Upper lobe of right lung (tissue), 1 donor: ENCODE measurements around the gene AFTPH. TPM values are rescaled to one million over a fixed set of nuclear protein-coding genes. Genes with fewer than 3 reads are reported as not detected.

ENCODE experiments used
- ATAC-seq: fragments of 200-7000 bp; cut with Tn5 transposase; one replicate; pipeline ENCODE4 v1.9.1; 2020; ENCODE audit warnings: mild to moderate bottlenecking, moderate library complexity
- DNase-seq: peaks from one replicate; pipeline ENCODE4 v3.0.0-alpha.2; 2020
- H3K27ac ChIP-seq: fragments of 200-600 bp; one replicate; pipeline ENCODE4 v1.8.0; 2022
- H3K27me3 ChIP-seq: fragments of 200-600 bp; one replicate; pipeline ENCODE4 v1.8.0; 2022; ENCODE audit warnings: mild to moderate bottlenecking
- H3K36me3 ChIP-seq: fragments of 200-600 bp; one replicate; pipeline ENCODE4 v1.8.0; 2022
- H3K4me1 ChIP-seq: fragments of 200-600 bp; one replicate; pipeline ENCODE4 v1.8.0; 2022
- H3K4me3 ChIP-seq: fragments of 200-600 bp; one replicate; pipeline ENCODE4 v1.8.0; 2022; ENCODE audit warnings: mild to moderate bottlenecking
- H3K9me3 ChIP-seq: fragments of 200-600 bp; one replicate; pipeline ENCODE4 v1.8.0; 2022
- intact Hi-C: fragments of 100-400 bp; cut with DNase I; formaldehyde crosslinking; loops from one replicate; pipeline ENCODE4 v1.11.0; 2022
- total RNA-seq: library from RNA; stranded (reverse); fragmentation: NEBNext Ultra II Directional; extraction: Animal tissue kit (Norgen Biotek cat#: 25700); gene quantifications from one replicate; pipeline ENCODE4 v1.2.1, GENCODE V29; 2021
- TF ChIP-seq, protein P1 (sequence below): fragments of 200-600 bp; IDR thresholded peaks from one replicate; pipeline ENCODE4 v1.8.0; 2022; ENCODE audit warnings: antibody characterized with exemption
- donor health status: DM: no; HTN: yes; CAD: no; lungs with severe emphysema.

Gene AFTPH
- total RNA-seq, 1 donor from 2014 or later = 40.2 TPM

- Histone ChIP-seq H3K36me3 (no peaks in the 10 kb centered on the region), H3K27me3 (no peaks in the 10 kb centered on the region), H3K9me3 (no peaks in the 10 kb centered on the region), H3K4me3 (peak overlapping the region; percentile 58), H3K4me1 (peaks cover 11% of the 10 kb centered on the region), H3K27ac (peak overlapping the region; percentile 85)
- TF ChIP-seq, protein P1, sequence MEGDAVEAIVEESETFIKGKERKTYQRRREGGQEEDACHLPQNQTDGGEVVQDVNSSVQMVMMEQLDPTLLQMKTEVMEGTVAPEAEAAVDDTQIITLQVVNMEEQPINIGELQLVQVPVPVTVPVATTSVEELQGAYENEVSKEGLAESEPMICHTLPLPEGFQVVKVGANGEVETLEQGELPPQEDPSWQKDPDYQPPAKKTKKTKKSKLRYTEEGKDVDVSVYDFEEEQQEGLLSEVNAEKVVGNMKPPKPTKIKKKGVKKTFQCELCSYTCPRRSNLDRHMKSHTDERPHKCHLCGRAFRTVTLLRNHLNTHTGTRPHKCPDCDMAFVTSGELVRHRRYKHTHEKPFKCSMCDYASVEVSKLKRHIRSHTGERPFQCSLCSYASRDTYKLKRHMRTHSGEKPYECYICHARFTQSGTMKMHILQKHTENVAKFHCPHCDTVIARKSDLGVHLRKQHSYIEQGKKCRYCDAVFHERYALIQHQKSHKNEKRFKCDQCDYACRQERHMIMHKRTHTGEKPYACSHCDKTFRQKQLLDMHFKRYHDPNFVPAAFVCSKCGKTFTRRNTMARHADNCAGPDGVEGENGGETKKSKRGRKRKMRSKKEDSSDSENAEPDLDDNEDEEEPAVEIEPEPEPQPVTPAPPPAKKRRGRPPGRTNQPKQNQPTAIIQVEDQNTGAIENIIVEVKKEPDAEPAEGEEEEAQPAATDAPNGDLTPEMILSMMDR = no peak
- ATAC-seq (no peak), DNase-seq (no peak)
- intact Hi-C loops = loop anchor here (10.0 kb wide), 1 partner anchor 955 kb away; no protein-coding TSS in a partner anchor
Measured at GRCh38 chr2:64609942-64610281, 85.8 kb downstream of the AFTPH start.

- DNase-seq (no peak), ATAC-seq (no peak)
- Histone ChIP-seq H3K4me3 (no peak overlapping the region), H3K9me3 (no peaks in the 10 kb centered on the region), H3K36me3 (no peaks in the 10 kb centered on the region), H3K27ac (no peak overlapping the region), H3K4me1 (peaks cover 11% of the 10 kb centered on the region), H3K27me3 (no peaks in the 10 kb centered on the region)
- TF ChIP-seq, protein P1 = no peak
- intact Hi-C loops = no loop called here
Measured at GRCh38 chr2:64610316-64610855, 86.3 kb downstream of the AFTPH start.

DNA sequence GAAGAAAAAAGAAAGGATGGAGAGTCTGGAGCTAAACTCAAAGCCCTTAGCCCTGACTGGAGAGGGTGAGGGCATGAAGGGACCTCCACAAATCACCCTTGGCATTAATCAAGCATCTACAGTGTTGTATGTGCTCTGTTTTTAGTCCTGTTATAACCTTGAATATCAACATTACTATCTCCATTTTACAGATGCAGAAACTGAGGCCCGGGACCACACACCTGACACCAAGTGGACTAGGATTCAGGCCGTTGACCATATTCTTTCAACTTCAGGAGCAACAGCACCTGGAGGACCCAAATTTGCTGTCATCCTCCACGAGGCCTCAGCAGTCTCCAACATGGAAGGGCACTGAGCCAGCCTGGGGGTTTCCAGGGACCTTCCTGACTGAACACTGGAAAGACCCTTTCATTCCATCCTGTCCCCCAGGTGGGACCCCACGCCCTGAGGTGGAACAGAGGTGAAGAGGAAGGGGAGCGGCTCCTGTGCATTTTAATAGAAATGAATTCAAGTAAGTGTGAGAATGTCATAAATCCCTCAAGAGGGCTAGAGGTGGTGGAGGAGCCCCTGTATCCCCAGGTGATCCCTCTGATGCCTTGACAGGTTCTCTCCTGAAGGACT is 88.6 kb downstream of the AFTPH start:
- TF ChIP-seq, protein P1 = no peak
- H3K36me3 ChIP-seq = no peaks in the 10 kb centered on the region
- H3K9me3 ChIP-seq = no peaks in the 10 kb centered on the region
- H3K4me3 ChIP-seq = no peak overlapping the region
- H3K27me3 ChIP-seq = no peaks in the 10 kb centered on the region
- peaks cover 11% of the 10 kb centered on the region for H3K4me1 ChIP-seq
- H3K27ac ChIP-seq = no peak overlapping the region
- intact Hi-C loops = no loop called here
- ATAC-seq (no peak), DNase-seq (no peak)

GRCh38 chr2:64613276-64613675 is 89.1 kb downstream of the AFTPH start:
- peaks cover 6% of the 10 kb centered on the region for H3K4me1 ChIP-seq
- no peak overlapping the region for H3K4me3 ChIP-seq
- H3K9me3 ChIP-seq = no peaks in the 10 kb centered on the region
- ATAC-seq (no peak), DNase-seq (no peak)
- H3K27me3 ChIP-seq = no peaks in the 10 kb centered on the region
- intact Hi-C loops = no loop called here
- no peaks in the 10 kb centered on the region for H3K36me3 ChIP-seq
- H3K27ac ChIP-seq = no peak overlapping the region
- TF ChIP-seq, protein P1 = no peak

DNA sequence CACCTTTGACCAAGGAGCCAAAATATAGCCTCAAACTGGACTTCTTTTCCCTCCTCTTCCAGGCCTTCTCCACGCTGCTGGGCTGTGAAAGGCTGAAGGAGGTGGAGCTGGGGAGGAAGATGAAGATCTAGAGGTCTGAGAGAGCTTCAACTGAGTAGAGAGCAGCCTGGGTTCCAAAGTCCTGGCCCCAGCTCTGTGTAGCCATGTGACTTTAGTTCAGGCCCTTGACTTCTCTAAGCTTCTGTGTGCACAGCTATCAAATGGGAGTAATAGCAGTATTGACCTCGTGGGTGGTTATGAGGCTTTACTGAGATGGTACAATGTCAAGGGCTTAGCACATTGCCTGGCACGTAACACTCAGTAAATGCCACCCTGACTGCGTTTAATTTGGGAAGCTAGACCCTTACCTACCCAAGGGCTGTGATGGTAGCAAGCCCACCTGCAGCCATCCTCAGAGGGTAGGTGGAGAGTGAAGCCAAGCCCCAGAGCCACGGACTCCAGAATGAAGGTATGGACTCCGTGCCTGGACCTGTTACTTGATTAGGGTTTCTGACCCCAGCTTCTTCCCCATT is 91.2 kb downstream of the AFTPH start:
- intact Hi-C loops = no loop called here
- DNase-seq (no peak), ATAC-seq (no peak)
- H3K36me3 ChIP-seq = no peaks in the 10 kb centered on the region
- H3K4me3 ChIP-seq = no peak overlapping the region
- H3K27me3 ChIP-seq = no peaks in the 10 kb centered on the region
- H3K9me3 ChIP-seq = no peaks in the 10 kb centered on the region
- no peaks in the 10 kb centered on the region for H3K4me1 ChIP-seq
- TF ChIP-seq, protein P1 = no peak
- no peak overlapping the region for H3K27ac ChIP-seq
